IPS-11a (cell line): Measurements from ENCODE around the gene CACNG7.
A peak's percentile ranks its signal among the peaks of the same experiment; 100 is the strongest.
"Not testable (repeated sequence)": the region's sequence is repeated elsewhere in the genome, so short reads cannot be mapped to it uniquely, and the experiment has no call there.

Source experiments
- H3K4me3 ChIP-seq: one replicate; pipeline ENCODE4 v1.5.1; 2013; ENCODE audit warnings: low read depth, low read length, control low read depth

Gene CACNG7

GRCh38 chr19:53948611-53949010 lies 39.5 kb downstream of the CACNG7 start:
- not testable (repeated sequence) for H3K4me3 ChIP-seq

GRCh38 chr19:53951436-53951835 lies 42.4 kb downstream of the CACNG7 start:
- no peak overlapping the region for H3K4me3 ChIP-seq

GRCh38 chr19:53951947-53952346 lies 42.9 kb downstream of the CACNG7 start:
- H3K4me3 ChIP-seq: no peak overlapping the region

- H3K4me3 ChIP-seq: no peak overlapping the region
These were observed 44.3 kb downstream of the CACNG7 start for GRCh38 chr19:53953383-53953782.

- peak overlapping the region; percentile 20 for H3K4me3 ChIP-seq
These were observed 48.5 kb downstream of the CACNG7 start for GRCh38 chr19:53957448-53958167.

GRCh38 chr19:53958168-53958571 lies 49.1 kb downstream of the CACNG7 start:
- H3K4me3 ChIP-seq: peak overlapping the region; percentile 8

- peak overlapping the region; percentile 43 for H3K4me3 ChIP-seq
These were observed 50.0 kb downstream of the CACNG7 start for GRCh38 chr19:53958823-53959757.

- H3K4me3 ChIP-seq: peak overlapping the region; percentile 43
These were observed 51.1 kb downstream of the CACNG7 start for GRCh38 chr19:53960187-53960586.

- H3K4me3 ChIP-seq: peak overlapping the region; percentile 43
These were observed 51.8 kb downstream of the CACNG7 start for GRCh38 chr19:53960886-53961285.

- H3K4me3 ChIP-seq: peak overlapping the region; percentile 43
These were observed 52.7 kb downstream of the CACNG7 start for GRCh38 chr19:53961523-53962356.

GRCh38 chr19:53962887-53963431 lies 53.9 kb downstream of the CACNG7 start, which contains the start of gene CACNG8:
Gene CACNG8 (plus strand): TSS chr19:53962937.
- peak within 1 kb of the TSS; percentile 41 for H3K4me3 ChIP-seq

- no peak overlapping the region for H3K4me3 ChIP-seq
These were observed 56.0 kb downstream of the CACNG7 start for GRCh38 chr19:53965091-53965490.

- H3K4me3 ChIP-seq: no peak overlapping the region
These were observed 57.9 kb downstream of the CACNG7 start for GRCh38 chr19:53966931-53967330.

- no peak overlapping the region for H3K4me3 ChIP-seq
These were observed 60.3 kb downstream of the CACNG7 start for GRCh38 chr19:53969366-53969765.

- no peak overlapping the region for H3K4me3 ChIP-seq
These were observed 62.6 kb downstream of the CACNG7 start for GRCh38 chr19:53971673-53972072.

GRCh38 chr19:53977429-53977990 lies 68.4 kb downstream of the CACNG7 start:
- H3K4me3 ChIP-seq: no peak overlapping the region

GRCh38 chr19:53977991-53978731 lies 69.1 kb downstream of the CACNG7 start:
- no peak overlapping the region for H3K4me3 ChIP-seq

GRCh38 chr19:53978975-53979801 lies 70.1 kb downstream of the CACNG7 start:
- peak overlapping the region; percentile 56 for H3K4me3 ChIP-seq
